Stimulated activated effector memory CD8-positive, alpha-beta T cell treated with anti-CD3 and anti-CD28 coated beads, Interleukin-12 subunit alpha, Interleukin-12 subunit beta, amount 100 ng/mL, for 72 hours (primary cell): ENCODE measurements around the gene HSF5.
A peak's percentile ranks its signal among the peaks of the same experiment; 100 is the strongest.

Source experiments
- ATAC-seq: fragments of 150-1000 bp; cut with Tn5 transposase; 2 replicates; pipeline ENCODE4 v1.10.0; 2021
- DNase-seq, 2 donors: peaks; one replicate each; pipeline ENCODE4 v3.0.0; 2021 to 2022; ENCODE audit warnings: low spot score in 2 of 2
- H3K27ac Mint-ChIP-seq: one replicate; pipeline ENCODE4 v1.8.0; 2022; ENCODE audit warnings: mild to moderate bottlenecking, mixed read lengths
- H3K36me3 Mint-ChIP-seq: one replicate; pipeline ENCODE4 v1.8.0; 2022; ENCODE audit warnings: mild to moderate bottlenecking, mixed read lengths
- H3K4me1 Mint-ChIP-seq: one replicate; pipeline ENCODE4 v1.8.0; 2022; ENCODE audit warnings: mixed read lengths
- H3K4me3 Mint-ChIP-seq: one replicate; pipeline ENCODE4 v1.8.0; 2022; ENCODE audit warnings: mild to moderate bottlenecking, mixed read lengths
- H3K9me3 Mint-ChIP-seq: one replicate; pipeline ENCODE4 v1.8.0; 2022; ENCODE audit warnings: mixed read lengths

HSF5 gene

GRCh38 chr17:58415371-58416055 lies 72.7 kb downstream of the HSF5 start:
- peaks cover 19% of the 10 kb centered on the region for H3K4me1 Mint-ChIP-seq
- H3K36me3 Mint-ChIP-seq: no peaks in the 10 kb centered on the region
- no peak overlapping the region for H3K27ac Mint-ChIP-seq
- DNase-seq (no peak), ATAC-seq (no peak)
- no peaks in the 10 kb centered on the region for H3K9me3 Mint-ChIP-seq
- H3K4me3 Mint-ChIP-seq: no peak overlapping the region

GRCh38 chr17:58414596-58414997 lies 73.6 kb downstream of the HSF5 start:
- H3K4me1 Mint-ChIP-seq: peaks cover 19% of the 10 kb centered on the region

DNA sequence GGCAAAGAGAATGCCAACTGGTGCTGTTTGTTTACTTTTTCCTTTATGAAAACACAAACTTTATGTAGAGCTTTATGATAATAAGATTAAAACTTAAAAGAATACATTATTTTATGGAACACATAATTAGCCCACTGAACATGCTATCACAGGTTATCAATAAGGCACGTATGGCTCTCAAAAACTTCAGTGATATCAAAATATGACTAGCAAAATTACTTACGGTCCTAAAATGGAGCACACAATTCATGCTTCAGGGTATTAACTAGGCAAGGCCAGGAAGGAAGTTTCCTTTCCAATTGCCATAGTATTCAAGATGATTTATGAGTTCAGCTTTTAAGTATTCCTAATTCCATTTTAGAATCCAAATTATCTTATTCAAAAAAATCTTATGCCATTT lies 74.5 kb downstream of the HSF5 start:
- H3K9me3 Mint-ChIP-seq: no peaks in the 10 kb centered on the region
- H3K27ac Mint-ChIP-seq: no peak overlapping the region
- H3K4me3 Mint-ChIP-seq: no peak overlapping the region
- H3K4me1 Mint-ChIP-seq: peaks cover 19% of the 10 kb centered on the region
- no peak for DNase-seq
- no peaks in the 10 kb centered on the region for H3K36me3 Mint-ChIP-seq
- no peak for ATAC-seq

More at GRCh38 chr17:58414596-58414997, 73.6 kb downstream of the HSF5 start:
- no peaks in the 10 kb centered on the region for H3K9me3 Mint-ChIP-seq
- DNase-seq (no peak), ATAC-seq (no peak)
- H3K36me3 Mint-ChIP-seq: no peaks in the 10 kb centered on the region
- no peak overlapping the region for H3K4me3 Mint-ChIP-seq
- H3K27ac Mint-ChIP-seq: no peak overlapping the region

DNA sequence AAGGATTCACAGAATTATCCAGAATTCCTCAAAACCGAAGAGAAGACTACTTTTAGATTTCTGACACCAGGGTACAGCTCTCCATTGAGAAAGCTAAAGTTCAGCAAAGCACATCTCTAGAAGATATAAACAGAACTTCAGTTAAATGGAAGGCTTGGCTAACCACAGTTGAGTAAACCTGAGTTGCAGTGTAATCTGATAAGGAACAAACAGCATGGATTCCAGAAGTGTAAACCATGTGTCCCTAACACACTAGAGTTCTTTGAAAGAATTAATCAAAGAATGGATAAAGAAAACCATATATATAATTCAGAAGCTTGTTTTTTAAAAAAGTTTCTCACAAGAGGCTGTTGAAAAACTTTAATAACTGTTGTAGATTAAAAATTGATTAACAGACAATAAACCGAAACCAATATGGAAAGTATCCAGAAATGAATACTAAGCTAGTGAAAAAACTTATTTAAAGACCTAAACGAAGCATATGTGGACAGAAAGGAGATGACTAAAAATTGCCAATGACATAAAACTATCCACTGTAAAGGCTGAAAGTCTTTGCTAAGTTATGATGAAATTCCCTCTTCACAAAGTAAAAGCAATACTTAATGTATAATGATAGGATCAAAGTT lies 75.1 kb downstream of the HSF5 start:
- Mint-ChIP-seq H3K27ac (no peak overlapping the region), H3K9me3 (no peaks in the 10 kb centered on the region), H3K4me3 (no peak overlapping the region), H3K36me3 (no peaks in the 10 kb centered on the region), H3K4me1 (peaks cover 19% of the 10 kb centered on the region)
- DNase-seq (no peak), ATAC-seq (peak; percentile 47)

DNA sequence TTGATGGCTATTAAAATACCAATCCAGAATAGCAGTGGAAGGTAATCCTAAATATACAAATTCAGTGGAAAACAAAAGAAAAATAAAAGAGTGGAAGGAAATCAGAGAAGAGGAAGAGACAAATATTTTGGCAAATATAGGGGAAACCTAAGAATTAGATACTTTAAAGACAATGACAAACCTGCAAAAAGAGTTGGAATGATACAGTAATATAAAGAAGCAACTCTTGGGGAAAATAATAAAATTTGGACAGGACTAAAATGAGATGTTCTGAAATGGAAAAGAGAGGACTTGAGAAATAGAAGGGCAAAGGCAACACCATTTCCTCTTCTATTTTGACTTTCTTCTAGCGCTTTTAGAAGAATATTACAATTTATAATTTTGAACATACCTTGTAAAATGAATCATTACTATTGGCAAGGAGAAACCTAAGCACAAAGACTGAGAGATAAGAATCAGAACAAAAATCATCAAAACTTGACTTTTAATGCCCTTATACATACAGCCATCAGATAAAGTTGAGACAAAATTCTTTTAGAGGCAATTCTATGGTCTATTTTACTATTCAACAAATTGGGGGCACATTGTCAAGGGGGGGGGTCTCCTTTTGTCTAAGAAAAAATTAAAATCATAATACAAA lies 76.0 kb downstream of the HSF5 start:
- peaks cover 11% of the 10 kb centered on the region for H3K4me1 Mint-ChIP-seq
- no peak overlapping the region for H3K4me3 Mint-ChIP-seq
- no peaks in the 10 kb centered on the region for H3K9me3 Mint-ChIP-seq
- H3K27ac Mint-ChIP-seq: no peak overlapping the region
- no peaks in the 10 kb centered on the region for H3K36me3 Mint-ChIP-seq
- ATAC-seq (no peak), DNase-seq (no peak)

DNA sequence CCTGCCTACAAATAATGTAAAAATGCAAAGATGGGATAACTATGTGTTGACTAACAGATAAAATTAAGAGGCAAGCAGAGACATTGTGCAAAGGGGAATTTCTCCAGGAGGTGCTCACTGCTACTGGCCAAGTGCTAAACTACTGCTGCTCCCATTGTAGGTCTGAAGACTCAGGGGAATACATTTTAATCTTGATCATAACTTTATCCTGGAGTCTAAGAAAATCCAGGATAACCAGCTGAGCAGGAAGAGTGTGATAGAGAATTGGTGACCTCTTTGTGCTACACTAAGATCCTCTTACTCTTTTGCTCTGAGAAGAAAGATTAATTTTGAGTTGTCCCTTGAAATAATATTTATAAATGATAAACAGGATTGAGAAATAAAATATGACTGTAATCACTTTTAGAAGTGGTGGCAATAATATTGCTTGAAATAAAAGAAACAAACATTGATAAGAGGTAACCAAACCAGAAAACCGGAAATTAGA lies 76.8 kb downstream of the HSF5 start:
- ATAC-seq: no peak

GRCh38 chr17:58410714-58411407 lies 77.3 kb downstream of the HSF5 start:
- Mint-ChIP-seq H3K4me1 (peaks cover 7% of the 10 kb centered on the region), H3K27ac (no peak overlapping the region), H3K4me3 (no peak overlapping the region), H3K9me3 (no peaks in the 10 kb centered on the region), H3K36me3 (no peaks in the 10 kb centered on the region)
- DNase-seq (no peak), ATAC-seq (no peak)

More for the DNA sequence above, 76.8 kb downstream of the HSF5 start:
- Mint-ChIP-seq H3K36me3 (no peaks in the 10 kb centered on the region), H3K4me1 (peaks cover 8% of the 10 kb centered on the region), H3K27ac (no peak overlapping the region), H3K9me3 (no peaks in the 10 kb centered on the region), H3K4me3 (no peak overlapping the region)
- no peak for DNase-seq

- DNase-seq (no peak), ATAC-seq (no peak)
- Mint-ChIP-seq H3K4me1 (no peaks in the 10 kb centered on the region), H3K36me3 (no peaks in the 10 kb centered on the region), H3K4me3 (no peak overlapping the region), H3K27ac (no peak overlapping the region), H3K9me3 (no peaks in the 10 kb centered on the region)
These were observed 78.8 kb downstream of the HSF5 start for GRCh38 chr17:58409432-58409831.

- Mint-ChIP-seq H3K9me3 (no peaks in the 10 kb centered on the region), H3K4me3 (no peak overlapping the region), H3K36me3 (no peaks in the 10 kb centered on the region), H3K4me1 (peaks cover 8% of the 10 kb centered on the region), H3K27ac (no peak overlapping the region)
- no peak for DNase-seq
- no peak for ATAC-seq
These were observed 84.9 kb downstream of the HSF5 start for GRCh38 chr17:58403311-58403710.

DNA sequence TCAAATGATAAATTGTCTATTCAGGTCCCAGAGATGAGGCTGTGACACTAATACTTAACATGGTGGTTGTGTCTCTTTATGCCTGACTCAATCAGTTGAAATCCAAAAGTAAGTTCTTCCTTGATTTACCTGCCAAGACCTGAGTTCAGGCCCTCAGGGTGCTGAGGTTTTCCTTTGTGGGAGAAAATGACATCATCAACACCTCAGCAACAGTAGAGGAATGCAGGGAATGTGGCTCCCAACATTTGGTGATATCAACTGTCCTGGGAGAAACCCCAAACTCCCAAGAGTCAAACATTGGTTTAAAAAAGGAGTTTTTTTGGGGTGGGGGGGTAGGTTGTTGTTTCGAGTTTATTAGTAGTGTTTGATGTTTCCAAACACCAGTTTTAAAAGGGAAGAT lies 85.5 kb downstream of the HSF5 start:
- Mint-ChIP-seq H3K4me1 (peaks cover 8% of the 10 kb centered on the region), H3K27ac (no peak overlapping the region), H3K36me3 (no peaks in the 10 kb centered on the region), H3K9me3 (no peaks in the 10 kb centered on the region), H3K4me3 (no peak overlapping the region)
- ATAC-seq: no peak
- DNase-seq: no peak

GRCh38 chr17:58402047-58402446 lies 86.2 kb downstream of the HSF5 start:
- peak overlapping the region; percentile 24 for H3K27ac Mint-ChIP-seq
- no peak overlapping the region for H3K4me3 Mint-ChIP-seq
- ATAC-seq: peak; percentile 75
- no peaks in the 10 kb centered on the region for H3K36me3 Mint-ChIP-seq
- no peak for DNase-seq
- H3K4me1 Mint-ChIP-seq: peaks cover 8% of the 10 kb centered on the region
- H3K9me3 Mint-ChIP-seq: no peaks in the 10 kb centered on the region

- DNase-seq (no peak), ATAC-seq (no peak)
- H3K4me1 Mint-ChIP-seq: peaks cover 8% of the 10 kb centered on the region
- H3K4me3 Mint-ChIP-seq: no peak overlapping the region
- no peak overlapping the region for H3K27ac Mint-ChIP-seq
- H3K9me3 Mint-ChIP-seq: no peaks in the 10 kb centered on the region
- H3K36me3 Mint-ChIP-seq: no peaks in the 10 kb centered on the region
These were observed 86.9 kb downstream of the HSF5 start for GRCh38 chr17:58401287-58401686.

DNA sequence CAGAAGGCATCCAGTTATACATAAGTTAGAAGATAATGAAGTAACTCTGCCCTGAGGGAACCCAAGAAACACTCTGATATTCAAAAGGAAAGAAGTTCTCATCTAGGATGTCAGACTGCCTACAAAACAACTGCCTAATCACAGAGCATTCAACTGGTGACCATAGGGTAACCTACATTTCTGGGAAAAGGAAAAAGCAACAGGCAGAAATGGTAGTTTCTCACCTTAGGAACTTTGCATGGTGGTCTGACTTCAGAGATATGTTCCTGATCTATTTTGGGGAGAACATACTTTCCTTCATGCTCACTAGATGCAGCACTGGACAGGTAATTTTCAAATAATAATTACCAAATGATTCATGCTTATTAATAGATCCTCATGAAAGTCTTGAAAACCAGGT lies 87.4 kb downstream of the HSF5 start:
- Mint-ChIP-seq H3K4me1 (peaks cover 8% of the 10 kb centered on the region), H3K27ac (no peak overlapping the region), H3K9me3 (no peaks in the 10 kb centered on the region), H3K4me3 (no peak overlapping the region), H3K36me3 (no peaks in the 10 kb centered on the region)
- DNase-seq (no peak), ATAC-seq (no peak)

DNA sequence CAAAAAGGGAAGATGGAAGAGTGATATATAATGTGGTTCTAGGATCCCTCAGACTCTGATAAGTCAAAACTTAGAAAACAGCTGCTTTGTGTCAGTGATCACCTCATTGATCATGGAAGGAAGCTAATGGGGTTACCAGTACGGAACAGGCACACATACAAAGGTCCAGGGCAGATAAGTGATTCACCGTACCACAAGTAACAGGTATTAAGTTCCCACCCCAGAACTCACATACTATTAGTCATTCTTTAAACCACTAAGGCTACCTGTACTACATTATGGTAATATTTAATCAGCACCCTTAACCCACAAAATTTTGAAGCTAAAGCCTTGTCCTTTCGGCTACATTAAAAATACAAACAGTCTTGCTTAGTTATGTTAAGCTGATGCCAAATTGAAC lies 88.2 kb downstream of the HSF5 start:
- Mint-ChIP-seq H3K27ac (peak overlapping the region; percentile 7), H3K9me3 (no peaks in the 10 kb centered on the region), H3K4me1 (peaks cover 8% of the 10 kb centered on the region), H3K36me3 (no peaks in the 10 kb centered on the region), H3K4me3 (no peak overlapping the region)
- no peak for DNase-seq
- no peak for ATAC-seq

DNA sequence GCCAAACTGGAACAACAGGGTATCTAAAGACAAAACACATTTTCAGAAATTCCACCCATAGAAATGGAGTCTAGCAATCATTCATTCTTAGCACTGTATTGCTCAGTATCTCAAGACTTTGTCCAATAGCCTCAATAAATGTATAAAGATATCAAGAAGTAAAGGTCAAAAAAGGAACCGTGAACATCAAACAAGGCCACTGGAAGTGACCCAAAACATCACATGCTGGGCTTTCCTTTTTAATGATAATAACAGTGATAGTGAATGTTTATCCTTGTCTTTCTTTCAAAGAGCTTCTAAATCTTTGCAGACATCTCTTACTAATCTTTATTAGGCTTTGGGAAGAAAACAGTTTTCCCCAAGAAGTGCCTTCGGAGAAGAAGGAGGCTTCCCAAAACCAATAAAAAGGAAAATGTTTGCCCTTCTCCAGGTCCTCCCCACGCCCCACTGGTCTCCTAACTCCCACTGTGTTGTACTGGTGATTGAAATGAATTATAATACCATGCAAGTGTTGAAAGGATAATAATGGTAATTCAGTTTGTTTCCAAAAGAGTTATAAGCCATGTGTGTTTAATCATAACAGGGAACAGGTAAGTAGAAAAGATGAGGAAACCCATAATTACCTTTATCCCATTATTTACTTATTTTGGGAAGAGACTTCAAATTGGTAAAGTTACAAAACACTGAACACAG lies 89.5 kb downstream of the HSF5 start:
- ATAC-seq (no peak), DNase-seq (no peak)
- H3K4me3 Mint-ChIP-seq: no peak overlapping the region
- H3K4me1 Mint-ChIP-seq: peaks cover 8% of the 10 kb centered on the region
- no peaks in the 10 kb centered on the region for H3K36me3 Mint-ChIP-seq
- H3K9me3 Mint-ChIP-seq: no peaks in the 10 kb centered on the region
- no peak overlapping the region for H3K27ac Mint-ChIP-seq
